CD4-positive, alpha-beta T cell treated with Interleukin-17A for 4 hours (primary cell): ENCODE measurements around the gene OR8I2.
"Not testable (repeated sequence)": the region's sequence is repeated elsewhere in the genome, so short reads cannot be mapped to it uniquely, and the experiment has no call there.

ENCODE experiments used
- DNase-seq: peaks from one replicate; pipeline ENCODE4 v3.0.0-alpha.2; 2020; ENCODE audit warnings: mixed read lengths

Gene OR8I2

GRCh38 chr11:56093008-56093407, at the start of gene OR8I2:
OR8I2 (plus strand) TSS chr11:56093308; CDS start chr11:56093308, 0 bp downstream.
- DNase-seq = no peak

GRCh38 chr11:56045538-56045937, 47.6 kb upstream of the OR8I2 start:
- DNase-seq = no peak

GRCh38 chr11:56048480-56048879, 44.6 kb upstream of the OR8I2 start:
- no peak for DNase-seq

- DNase-seq = no peak
Observed at GRCh38 chr11:56049487-56049886, 43.6 kb upstream of the OR8I2 start.

GRCh38 chr11:56056366-56056765, 36.7 kb upstream of the OR8I2 start:
- not testable (repeated sequence) for DNase-seq

GRCh38 chr11:56057661-56058237, 35.4 kb upstream of the OR8I2 start:
- not testable (repeated sequence) for DNase-seq

- not testable (repeated sequence) for DNase-seq
Observed at GRCh38 chr11:56058260-56058780, 34.8 kb upstream of the OR8I2 start.

GRCh38 chr11:56066980-56067379, 26.1 kb upstream of the OR8I2 start:
- no peak for DNase-seq

DNA sequence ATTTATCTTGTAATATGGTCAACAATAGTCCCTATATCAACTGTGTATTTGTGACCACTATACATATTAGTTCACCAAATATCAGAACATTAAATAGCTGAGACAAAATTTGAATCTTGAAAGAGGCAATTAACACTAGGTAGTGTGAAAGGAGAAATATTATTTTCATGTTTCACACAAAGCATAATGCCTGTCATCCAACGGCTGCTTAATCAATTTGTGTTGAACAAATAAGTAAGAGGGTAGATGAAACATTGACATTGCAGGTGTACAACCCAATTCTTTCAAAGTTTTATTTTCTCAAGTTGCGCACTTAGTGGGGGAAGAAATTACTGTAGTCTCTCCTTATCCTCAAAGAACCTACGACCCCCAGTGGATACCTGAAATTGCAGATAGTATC, 3.4 kb upstream of the OR8I2 start:
- DNase-seq = no peak

DNA sequence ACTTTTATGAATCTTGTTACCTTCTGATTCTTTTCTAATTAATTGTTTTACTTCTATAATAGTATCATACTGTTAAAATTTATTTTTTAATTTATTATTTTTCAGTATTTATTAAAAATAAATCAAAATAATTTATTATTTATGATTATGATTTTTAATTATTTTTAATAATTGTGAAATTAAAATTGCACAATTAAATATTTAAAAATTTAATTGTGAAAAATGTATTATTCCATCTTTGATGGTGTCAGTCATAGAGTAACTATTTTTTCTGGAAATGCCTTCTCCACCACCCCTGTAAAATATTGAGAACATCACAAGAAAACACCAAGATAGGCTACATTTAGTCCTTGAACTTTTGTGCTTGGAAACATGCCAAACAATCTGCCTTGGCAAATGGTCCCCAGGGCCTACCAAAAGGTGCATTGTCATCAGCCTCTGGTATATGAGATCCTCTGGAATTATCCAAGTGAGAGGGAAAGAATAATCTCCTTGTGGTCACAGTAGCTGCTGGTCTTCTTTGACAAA, 10.2 kb downstream of the OR8I2 start, which contains the start of gene OR8H2:
Gene OR8H2, plus strand, starts transcription at position 478 of the 528 bp plus-strand sequence. CDS start 1,356 bp downstream, outside the sequence.
- no peak for DNase-seq

GRCh38 chr11:56122073-56122472, 29.0 kb downstream of the OR8I2 start, which contains the start of gene OR8H3:
OR8H3 (plus strand) TSS chr11:56122373; CDS start chr11:56122373, 0 bp downstream.
- no peak for DNase-seq

DNA sequence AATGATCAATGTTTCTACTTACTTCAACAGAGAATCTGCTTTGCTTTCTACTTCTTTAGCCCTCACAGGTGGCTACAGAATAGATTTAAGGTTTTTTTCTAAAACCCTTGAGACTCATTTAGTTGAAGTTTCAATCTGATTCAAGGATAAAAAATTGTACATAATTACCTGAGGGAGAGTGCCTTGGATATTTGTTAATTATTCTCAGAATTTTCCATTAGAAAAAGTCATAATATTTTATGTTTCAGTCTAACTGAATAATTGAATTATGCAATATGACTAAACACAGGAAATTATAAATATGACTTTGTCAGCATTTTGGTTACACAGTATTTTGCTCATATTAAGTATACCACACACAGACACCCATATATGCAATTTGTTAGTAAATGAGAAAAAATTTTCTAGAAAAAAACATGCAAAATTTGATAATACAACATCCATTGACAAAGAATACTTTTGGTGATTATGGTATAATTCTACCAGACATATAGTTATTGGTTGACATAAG, 47.1 kb downstream of the OR8I2 start, which contains the start of gene OR8J3:
Gene OR8J3, minus strand, starts transcription at position 51 of the 511 bp plus-strand sequence. CDS start 2,483 bp downstream, outside the sequence.
- no peak for DNase-seq

GRCh38 chr11:56143681-56144080, 50.6 kb downstream of the OR8I2 start:
- not testable (repeated sequence) for DNase-seq
